Lower leg skin (tissue), 4 donors: Measurements from ENCODE around the gene ZSCAN5A. TPM values are rescaled to one million over a fixed set of nuclear protein-coding genes. Genes with fewer than 3 reads are reported as not detected.

Experiments
- DNase-seq, 2 donors: peaks; one replicate each; pipeline ENCODE4 v3.0.0-alpha.2; 2019; ENCODE audit warnings: low spot score in 2 of 2
- H3K4me3 ChIP-seq: fragments of 200-600 bp; sonication (generic); 2 replicates; pipeline ENCODE4 v1.5.1; 2017; ENCODE audit warnings: mild to moderate bottlenecking, low read depth; ENCODE audit not compliant: poor library complexity, severe bottlenecking
- POLR2A ChIP-seq, 2 donors: fragments of 450-650 bp; IDR thresholded peaks; one replicate each; pipeline ENCODE4 v1.6.1; 2016 to 2017; ENCODE audit warnings: antibody characterized with exemption in 2 of 2, mild to moderate bottlenecking in 1 of 2, moderate library complexity in 1 of 2
- WGBS, 2 donors: methylation state at CpG; one replicate each; pipeline ENCODE4 v1.1.5; 2018; 5-methylcytosine and 5-hydroxymethylcytosine counted together
- intact Hi-C: fragments of 100-400 bp; cut with DNase I; formaldehyde crosslinking; loops from one replicate; pipeline ENCODE4 v1.15.0; 2023; ENCODE audit warnings: low total_unique reads
- total RNA-seq, 4 donors: library from RNA; depleted of rRNA; stranded (reverse); fragments of >200 nt; gene quantifications; one replicate each; pipeline ENCODE4 v1.1.0, GENCODE V29; 2016
- TF ChIP-seq, protein P1 (sequence below), 3 donors: fragments of 450-650 bp; IDR thresholded peaks; one replicate each; pipeline ENCODE4 v1.5.1; 2016; ENCODE audit warnings: antibody characterized with exemption in 3 of 3, mild to moderate bottlenecking in 3 of 3, moderate library complexity in 2 of 3

ZSCAN5A gene
- total RNA-seq, 4 donors from 2014 or later = 2.4 to 7.6 (median 4.9) TPM

GRCh38 chr19:56174086-56174485 is 140.6 kb downstream of the ZSCAN5A start:
- H3K4me3 ChIP-seq = no peak overlapping the region
- intact Hi-C loops = no loop called here
- no peak for DNase-seq
- WGBS, 2 donors = 17 to 30% methylated on average over 9 of the region's 9 CpGs
- TF ChIP-seq, protein P1, sequence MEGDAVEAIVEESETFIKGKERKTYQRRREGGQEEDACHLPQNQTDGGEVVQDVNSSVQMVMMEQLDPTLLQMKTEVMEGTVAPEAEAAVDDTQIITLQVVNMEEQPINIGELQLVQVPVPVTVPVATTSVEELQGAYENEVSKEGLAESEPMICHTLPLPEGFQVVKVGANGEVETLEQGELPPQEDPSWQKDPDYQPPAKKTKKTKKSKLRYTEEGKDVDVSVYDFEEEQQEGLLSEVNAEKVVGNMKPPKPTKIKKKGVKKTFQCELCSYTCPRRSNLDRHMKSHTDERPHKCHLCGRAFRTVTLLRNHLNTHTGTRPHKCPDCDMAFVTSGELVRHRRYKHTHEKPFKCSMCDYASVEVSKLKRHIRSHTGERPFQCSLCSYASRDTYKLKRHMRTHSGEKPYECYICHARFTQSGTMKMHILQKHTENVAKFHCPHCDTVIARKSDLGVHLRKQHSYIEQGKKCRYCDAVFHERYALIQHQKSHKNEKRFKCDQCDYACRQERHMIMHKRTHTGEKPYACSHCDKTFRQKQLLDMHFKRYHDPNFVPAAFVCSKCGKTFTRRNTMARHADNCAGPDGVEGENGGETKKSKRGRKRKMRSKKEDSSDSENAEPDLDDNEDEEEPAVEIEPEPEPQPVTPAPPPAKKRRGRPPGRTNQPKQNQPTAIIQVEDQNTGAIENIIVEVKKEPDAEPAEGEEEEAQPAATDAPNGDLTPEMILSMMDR (IDR thresholded peaks at IDR 0.05) = no peak
- no peak for TF ChIP-seq POLR2A (IDR thresholded peaks at IDR 0.05)

Other genes with a start within 250 kb of the ZSCAN5A start
- gene ZNF787, start 193.5 kb downstream of the ZSCAN5A start, total RNA-seq = 10 to 100 TPM; 11.6 to 21.5 (median 19.9) TPM
- 10 to 100 TPM; 22.1 to 39.5 (median 30.6) TPM for gene ZNF444, start 173.6 kb downstream of the ZSCAN5A start, total RNA-seq
- not detected for gene GALP, start 138.8 kb downstream of the ZSCAN5A start, total RNA-seq
- gene ZSCAN5B, start 117.1 kb downstream of the ZSCAN5A start, total RNA-seq = not detected
- not detected for gene ZSCAN5C, start 112.6 kb downstream of the ZSCAN5A start, total RNA-seq
- gene EDDM13, start 42.1 kb downstream of the ZSCAN5A start, total RNA-seq = 1 to 10 TPM in 3 of 4 donors, not detected in 1; 1.8 to 7.0 (median 5.7) TPM
- 1 to 10 TPM; 2.9 to 5.4 (median 4.3) TPM for gene ZNF582, start 78.7 kb upstream of the ZSCAN5A start, total RNA-seq
- 1 to 10 TPM; 2.1 to 3.8 (median 2.6) TPM for gene ZNF583, start 89.5 kb upstream of the ZSCAN5A start, total RNA-seq
- 1 to 10 TPM; 2.0 to 3.3 (median 3.0) TPM for gene ZNF667, start 162.5 kb upstream of the ZSCAN5A start, total RNA-seq
- gene ZNF471, start 193.0 kb upstream of the ZSCAN5A start, total RNA-seq = 1 to 10 TPM; 1.5 to 3.2 (median 2.7) TPM
- 1 to 10 TPM; 5.3 to 7.4 (median 6.8) TPM for gene ZFP28, start 224.1 kb upstream of the ZSCAN5A start, total RNA-seq